Panc1 (cell line): ENCODE measurements around the gene BTBD9. TPM values are rescaled to one million over a fixed set of nuclear protein-coding genes. Genes with fewer than 3 reads are reported as not detected.

Experiments
- ATAC-seq: fragments of 200-7000 bp; cut with Tn5 transposase; 2 replicates; pipeline ENCODE4 v1.9.1; 2020; ENCODE audit warnings: mild to moderate bottlenecking, moderate library complexity
- BruUV-seq: library from RNA; stranded (reverse); fragments of 400-500 nt; replicated peaks from 2 replicates; lab custom pipeline; 2021; lab: Mats Ljungman, UMichigan
- CTCF ChIA-PET: fragments of 300-600 bp; sonication (Branson Sonifier 250); formaldehyde crosslinking; loops from one replicate; lab custom pipeline; 2022; ENCODE audit warnings: antibody characterized with exemption; lab: Charles Lee
- POLR2A ChIA-PET: fragments of 300-600 bp; sonication (Branson Sonifier 250); formaldehyde crosslinking; loops from one replicate; lab custom pipeline; 2022; ENCODE audit warnings: antibody characterized with exemption; lab: Charles Lee
- DNase-seq: peaks from one replicate; pipeline ENCODE4 v3.0.0-alpha.2; 2010; ENCODE audit warnings: low read depth, low spot score
- H3K27ac ChIP-seq: 2 replicates; pipeline ENCODE4 v1.5.1; 2011; ENCODE audit warnings: mild to moderate bottlenecking, low read length, inconsistent platforms
- H3K27me3 ChIP-seq: fragments of 200-500 bp; sonication (Bioruptor generic); 2 replicates; pipeline ENCODE4 v1.6.0; 2014; ENCODE audit warnings: low read length, inconsistent platforms; ENCODE audit not compliant: control insufficient read depth, insufficient read depth
- H3K36me3 ChIP-seq: fragments of 200-500 bp; sonication (Bioruptor generic); 2 replicates; pipeline ENCODE4 v1.5.1; 2014; ENCODE audit warnings: inconsistent platforms, mild to moderate bottlenecking, low read length, moderate library complexity; ENCODE audit not compliant: control insufficient read depth, insufficient read depth
- H3K4me1 ChIP-seq: 2 replicates; pipeline ENCODE4 v1.5.1; 2011; ENCODE audit warnings: inconsistent platforms, mild to moderate bottlenecking, low read length, moderate library complexity; ENCODE audit not compliant: control insufficient read depth, insufficient read depth
- H3K4me3 ChIP-seq, 2 experiments: 2 replicates each; pipeline ENCODE4 v1.5.1; 2011 to 2012; ENCODE audit warnings: low read depth in 2 of 2, low read length in 2 of 2, mild to moderate bottlenecking in 2 of 2, inconsistent platforms in 1 of 2, moderate library complexity in 1 of 2
- H3K9me3 ChIP-seq: fragments of 200-500 bp; sonication (Bioruptor generic); 2 replicates; pipeline ENCODE4 v1.5.1; 2014; ENCODE audit warnings: low read depth, mild to moderate bottlenecking, inconsistent platforms, low read length, moderate library complexity; ENCODE audit not compliant: control insufficient read depth, insufficient read depth
- POLR2AphosphoS5 ChIP-seq: IDR thresholded peaks from 2 replicates; pipeline ENCODE4 v1.6.1; 2012; ENCODE audit warnings: mild to moderate bottlenecking, low read depth, low read length, moderate library complexity
- SIN3A ChIP-seq: IDR thresholded peaks from 2 replicates; pipeline ENCODE4 v1.6.1; 2012; ENCODE audit warnings: low read depth, mild to moderate bottlenecking, low read length, moderate library complexity, borderline replicate concordance; ENCODE audit not compliant: insufficient read depth
- TCF7L2 ChIP-seq: IDR thresholded peaks from 2 replicates; pipeline ENCODE4 v1.6.1; 2011; ENCODE audit warnings: mild to moderate bottlenecking, low read depth, low read length, inconsistent platforms
- in situ Hi-C: cut with HindIII; loops from 2 replicates; pipeline ENCODE4 v1.10.0; 2016; ENCODE audit warnings: low sequenced_read_pairs, low pct_unique_long_range_greater_than_20kb
- intact Hi-C: fragments of 100-400 bp; cut with micrococcal nuclease; formaldehyde crosslinking; loops from one replicate; pipeline ENCODE4 v1.10.0; 2022; ENCODE audit not compliant: unreplicated experiment
- total RNA-seq: library from RNA; stranded (reverse); gene quantifications from one replicate; pipeline ENCODE4 v1.2.1, GENCODE V29; 2021; ENCODE audit not compliant: unreplicated experiment
- TF ChIP-seq, protein P1 (sequence below): fragments of 450-650 bp; IDR thresholded peaks from 2 replicates; pipeline ENCODE4 v1.5.1; 2017; ENCODE audit warnings: mild to moderate bottlenecking
- TF ChIP-seq, protein P2 (sequence below), 2 experiments: IDR thresholded peaks; 2 replicates each; pipeline ENCODE4 v1.6.1; 2011 to 2012; ENCODE audit warnings: low read depth in 2 of 2, control low read depth in 1 of 2, low read length in 1 of 2, mild to moderate bottlenecking in 1 of 2, moderate library complexity in 1 of 2; ENCODE audit not compliant: insufficient read depth in 1 of 2

BTBD9 gene
- total RNA-seq, 1 experiment from 2014 or later: 12.8 TPM

DNA sequence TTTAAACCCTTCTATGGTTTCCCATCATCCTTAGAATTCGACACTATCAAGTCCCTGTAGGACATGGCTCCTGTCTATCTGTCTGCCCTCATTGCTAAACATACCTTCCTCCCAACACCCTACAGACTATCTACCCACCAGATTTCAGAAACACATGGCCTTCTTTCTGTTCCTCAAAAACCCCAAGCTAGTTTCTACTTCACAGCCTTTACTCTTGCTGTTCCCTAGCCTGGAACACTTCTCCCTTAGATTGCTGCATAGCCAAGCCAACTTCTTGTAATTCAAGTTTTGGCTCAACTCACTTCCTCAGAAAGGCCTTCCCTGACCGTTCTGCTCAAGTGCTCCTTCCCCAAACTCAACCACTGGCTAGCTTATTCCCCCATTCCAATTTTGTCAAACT lies 156.2 kb downstream of the BTBD9 start:
- Histone ChIP-seq H3K4me3 (no peak overlapping the region), H3K4me1 (no peaks in the 10 kb centered on the region), H3K27me3 (no peaks in the 10 kb centered on the region), H3K27ac (no peak overlapping the region), H3K36me3 (no peaks in the 10 kb centered on the region), H3K9me3 (no peaks in the 10 kb centered on the region)
- in situ Hi-C loops: no loop called here
- DNase-seq (no peak), ATAC-seq (no peak)
- no TSS peak for BruUV-seq
- CTCF ChIA-PET: no interaction called here
- TF ChIP-seq, protein P1, sequence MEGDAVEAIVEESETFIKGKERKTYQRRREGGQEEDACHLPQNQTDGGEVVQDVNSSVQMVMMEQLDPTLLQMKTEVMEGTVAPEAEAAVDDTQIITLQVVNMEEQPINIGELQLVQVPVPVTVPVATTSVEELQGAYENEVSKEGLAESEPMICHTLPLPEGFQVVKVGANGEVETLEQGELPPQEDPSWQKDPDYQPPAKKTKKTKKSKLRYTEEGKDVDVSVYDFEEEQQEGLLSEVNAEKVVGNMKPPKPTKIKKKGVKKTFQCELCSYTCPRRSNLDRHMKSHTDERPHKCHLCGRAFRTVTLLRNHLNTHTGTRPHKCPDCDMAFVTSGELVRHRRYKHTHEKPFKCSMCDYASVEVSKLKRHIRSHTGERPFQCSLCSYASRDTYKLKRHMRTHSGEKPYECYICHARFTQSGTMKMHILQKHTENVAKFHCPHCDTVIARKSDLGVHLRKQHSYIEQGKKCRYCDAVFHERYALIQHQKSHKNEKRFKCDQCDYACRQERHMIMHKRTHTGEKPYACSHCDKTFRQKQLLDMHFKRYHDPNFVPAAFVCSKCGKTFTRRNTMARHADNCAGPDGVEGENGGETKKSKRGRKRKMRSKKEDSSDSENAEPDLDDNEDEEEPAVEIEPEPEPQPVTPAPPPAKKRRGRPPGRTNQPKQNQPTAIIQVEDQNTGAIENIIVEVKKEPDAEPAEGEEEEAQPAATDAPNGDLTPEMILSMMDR: no peak
- TF ChIP-seq POLR2AphosphoS5: no peak
- TF ChIP-seq TCF7L2: no peak
- TF ChIP-seq, protein P2, sequence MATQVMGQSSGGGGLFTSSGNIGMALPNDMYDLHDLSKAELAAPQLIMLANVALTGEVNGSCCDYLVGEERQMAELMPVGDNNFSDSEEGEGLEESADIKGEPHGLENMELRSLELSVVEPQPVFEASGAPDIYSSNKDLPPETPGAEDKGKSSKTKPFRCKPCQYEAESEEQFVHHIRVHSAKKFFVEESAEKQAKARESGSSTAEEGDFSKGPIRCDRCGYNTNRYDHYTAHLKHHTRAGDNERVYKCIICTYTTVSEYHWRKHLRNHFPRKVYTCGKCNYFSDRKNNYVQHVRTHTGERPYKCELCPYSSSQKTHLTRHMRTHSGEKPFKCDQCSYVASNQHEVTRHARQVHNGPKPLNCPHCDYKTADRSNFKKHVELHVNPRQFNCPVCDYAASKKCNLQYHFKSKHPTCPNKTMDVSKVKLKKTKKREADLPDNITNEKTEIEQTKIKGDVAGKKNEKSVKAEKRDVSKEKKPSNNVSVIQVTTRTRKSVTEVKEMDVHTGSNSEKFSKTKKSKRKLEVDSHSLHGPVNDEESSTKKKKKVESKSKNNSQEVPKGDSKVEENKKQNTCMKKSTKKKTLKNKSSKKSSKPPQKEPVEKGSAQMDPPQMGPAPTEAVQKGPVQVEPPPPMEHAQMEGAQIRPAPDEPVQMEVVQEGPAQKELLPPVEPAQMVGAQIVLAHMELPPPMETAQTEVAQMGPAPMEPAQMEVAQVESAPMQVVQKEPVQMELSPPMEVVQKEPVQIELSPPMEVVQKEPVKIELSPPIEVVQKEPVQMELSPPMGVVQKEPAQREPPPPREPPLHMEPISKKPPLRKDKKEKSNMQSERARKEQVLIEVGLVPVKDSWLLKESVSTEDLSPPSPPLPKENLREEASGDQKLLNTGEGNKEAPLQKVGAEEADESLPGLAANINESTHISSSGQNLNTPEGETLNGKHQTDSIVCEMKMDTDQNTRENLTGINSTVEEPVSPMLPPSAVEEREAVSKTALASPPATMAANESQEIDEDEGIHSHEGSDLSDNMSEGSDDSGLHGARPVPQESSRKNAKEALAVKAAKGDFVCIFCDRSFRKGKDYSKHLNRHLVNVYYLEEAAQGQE (IDR thresholded peaks at IDR 0.05; ENCODE audit: insufficient read depth in 1 of 2, low read depth in 2 of 2, low read length in 1 of 2): no peak
- TF ChIP-seq SIN3A: no peak
- POLR2A ChIA-PET: no interaction called here
- intact Hi-C loops: no loop called here

DNA sequence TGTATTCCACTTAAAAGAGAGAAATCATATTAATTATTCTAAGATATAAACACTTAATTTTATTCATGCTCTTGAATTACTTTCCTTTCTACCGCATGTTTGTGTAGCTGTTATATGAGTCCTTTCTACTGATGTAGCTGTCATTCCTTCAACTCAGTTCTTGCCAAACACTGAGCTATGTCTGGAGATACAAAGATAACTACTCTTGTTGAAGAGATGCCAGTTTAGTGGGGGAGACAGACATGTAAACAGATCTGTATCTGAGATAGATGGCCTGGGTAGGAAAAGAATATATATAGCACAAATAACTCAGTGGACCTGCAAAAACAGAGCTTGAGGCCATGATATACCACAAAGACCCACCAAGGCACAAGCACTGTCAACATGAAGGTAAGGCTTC lies 157.3 kb downstream of the BTBD9 start:
- no peak for DNase-seq
- CTCF ChIA-PET: interaction anchor here (0.6 kb wide), 1 partner anchor 12 kb away, joined by 6 read pairs; no protein-coding TSS in a partner anchor
- no peaks in the 10 kb centered on the region for H3K36me3 ChIP-seq
- BruUV-seq: no TSS peak
- in situ Hi-C loops (no loop called here), intact Hi-C loops (no loop called here)
- TF ChIP-seq, protein P2 (IDR thresholded peaks at IDR 0.05; ENCODE audit: insufficient read depth in 1 of 2, low read depth in 2 of 2, low read length in 1 of 2): no peak
- TF ChIP-seq SIN3A (no peak), TCF7L2 (no peak), POLR2AphosphoS5 (no peak)
- TF ChIP-seq, protein P1: no peak
- POLR2A ChIA-PET: no interaction called here
- ATAC-seq: no peak
- no peaks in the 10 kb centered on the region for H3K4me1 ChIP-seq
- H3K9me3 ChIP-seq: no peaks in the 10 kb centered on the region
- no peaks in the 10 kb centered on the region for H3K27me3 ChIP-seq
- no peak overlapping the region for H3K4me3 ChIP-seq
- H3K27ac ChIP-seq: no peak overlapping the region
